ENCODE measurements around the gene IGSF23.

- TF ChIP-seq, protein P1, sequence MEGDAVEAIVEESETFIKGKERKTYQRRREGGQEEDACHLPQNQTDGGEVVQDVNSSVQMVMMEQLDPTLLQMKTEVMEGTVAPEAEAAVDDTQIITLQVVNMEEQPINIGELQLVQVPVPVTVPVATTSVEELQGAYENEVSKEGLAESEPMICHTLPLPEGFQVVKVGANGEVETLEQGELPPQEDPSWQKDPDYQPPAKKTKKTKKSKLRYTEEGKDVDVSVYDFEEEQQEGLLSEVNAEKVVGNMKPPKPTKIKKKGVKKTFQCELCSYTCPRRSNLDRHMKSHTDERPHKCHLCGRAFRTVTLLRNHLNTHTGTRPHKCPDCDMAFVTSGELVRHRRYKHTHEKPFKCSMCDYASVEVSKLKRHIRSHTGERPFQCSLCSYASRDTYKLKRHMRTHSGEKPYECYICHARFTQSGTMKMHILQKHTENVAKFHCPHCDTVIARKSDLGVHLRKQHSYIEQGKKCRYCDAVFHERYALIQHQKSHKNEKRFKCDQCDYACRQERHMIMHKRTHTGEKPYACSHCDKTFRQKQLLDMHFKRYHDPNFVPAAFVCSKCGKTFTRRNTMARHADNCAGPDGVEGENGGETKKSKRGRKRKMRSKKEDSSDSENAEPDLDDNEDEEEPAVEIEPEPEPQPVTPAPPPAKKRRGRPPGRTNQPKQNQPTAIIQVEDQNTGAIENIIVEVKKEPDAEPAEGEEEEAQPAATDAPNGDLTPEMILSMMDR (IDR thresholded peaks at IDR 0.05), result no peak
- TF ChIP-seq EZH2phosphoT487 (IDR thresholded peaks at IDR 0.05), result no peak
- TF ChIP-seq EZH2 (IDR thresholded peaks at IDR 0.05), result no peak
Observed at GRCh38 chr19:44581288-44581687, 32.1 kb upstream of the IGSF23 start.
